ENCODE measurements around the gene PYURF. TPM values are rescaled to one million over a fixed set of nuclear protein-coding genes. Genes with fewer than 3 reads are reported as not detected.

The PYURF gene
- polyA plus RNA-seq, 1 of the 3 experiments (the other 2 are of a cell fraction), result 52.0 TPM

DNA sequence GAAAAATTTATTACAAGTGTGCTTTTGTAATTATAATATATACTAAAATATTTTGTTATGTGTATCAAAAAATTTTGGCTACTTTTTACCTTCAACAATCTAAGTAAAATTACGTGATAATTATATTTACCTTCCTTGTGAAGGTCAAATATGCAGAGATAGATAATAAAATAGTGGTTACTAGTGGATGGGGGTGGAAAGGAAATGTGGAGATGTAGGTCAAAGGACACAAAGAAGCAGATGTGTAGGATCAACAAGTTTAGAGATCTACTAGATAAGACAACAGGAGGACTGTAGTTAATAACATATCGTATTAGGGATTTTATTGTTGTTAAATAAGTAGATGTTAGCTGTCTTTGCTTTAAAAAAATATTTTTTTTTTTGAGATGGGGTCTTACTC is 45.3 kb downstream of the PYURF start:
- Histone ChIP-seq H3K4me3 (ENCODE audit: low read depth in 2 of 2, low read length in 1 of 2) (no peak overlapping the region), H3F3A (replicated peaks; ENCODE audit: insufficient read depth) (no peaks in the 10 kb centered on the region), H3K27ac (ENCODE audit: low read depth in 2 of 2, low read length in 1 of 2) (no peak overlapping the region), H2AFZ (ENCODE audit: low read depth) (no peak overlapping the region), H3K4me1 (ENCODE audit: control insufficient read depth in 1 of 2, insufficient read depth in 2 of 2, low read depth in 1 of 2, low read length in 1 of 2) (no peaks in the 10 kb centered on the region), H3K9me2 (no peaks in the 10 kb centered on the region), H3K36me3 (replicated peaks in 1 of 2; ENCODE audit: control insufficient read depth in 1 of 2, insufficient read depth in 2 of 2, low read length in 1 of 2) (no peaks in the 10 kb centered on the region), H3K27me3 (ENCODE audit: insufficient read depth) (no peaks in the 10 kb centered on the region), H3K9ac (no peak overlapping the region), H3K4me2 (no peak overlapping the region), H4K20me1 (ENCODE audit: insufficient read depth) (no peaks in the 10 kb centered on the region), H3K9me3 (no peaks in the 10 kb centered on the region), H3K79me2 (ENCODE audit: insufficient read depth) (no peaks in the 10 kb centered on the region)
- DNase-seq, result no peak
- POLR2A ChIA-PET, result no interaction called here
- TF ChIP-seq EZH2phosphoT487 (IDR thresholded peaks at IDR 0.05; ENCODE audit: borderline replicate concordance, low read depth) (no peak), CHD2 (IDR thresholded peaks at IDR 0.05; ENCODE audit: low read length, partially characterized antibody) (no peak), TEAD4 (IDR thresholded peaks at IDR 0.05; ENCODE audit: borderline replicate concordance, insufficient read depth) (no peak), TAF1 (IDR thresholded peaks at IDR 0.05; ENCODE audit: borderline replicate concordance, low read depth, low read length) (no peak), FOSL2 (IDR thresholded peaks at IDR 0.05; ENCODE audit: borderline replicate concordance, low read depth) (no peak), POLR2AphosphoS5 (IDR thresholded peaks at IDR 0.05; ENCODE audit: low read depth, low read length) (no peak), GATA2 (CRISPR knock-in tag; IDR thresholded peaks at IDR 0.05) (no peak), NFIC (IDR thresholded peaks at IDR 0.05; ENCODE audit: borderline replicate concordance) (no peak), EP300 (IDR thresholded peaks at IDR 0.05; ENCODE audit: borderline replicate concordance in 1 of 2, low read depth in 1 of 2, low read length in 1 of 2) (no peak), REST (IDR thresholded peaks at IDR 0.05; ENCODE audit: low read depth, low read length) (no peak), YY1 (IDR thresholded peaks at IDR 0.05; ENCODE audit: low read depth) (no peak), FOXM1 (IDR thresholded peaks at IDR 0.05; ENCODE audit: low read depth) (no peak), RFX5 (IDR thresholded peaks at IDR 0.05; ENCODE audit: low read length) (no peak), TCF12 (IDR thresholded peaks at IDR 0.05) (no peak), PBX3 (IDR thresholded peaks at IDR 0.05) (no peak), SIN3A (IDR thresholded peaks at IDR 0.05; ENCODE audit: borderline replicate concordance, low read depth, low read length) (no peak), GABPA (IDR thresholded peaks at IDR 0.05; ENCODE audit: low read depth) (no peak), RCOR1 (IDR thresholded peaks at IDR 0.05; ENCODE audit: low read length) (no peak)
- TF ChIP-seq, protein P1, sequence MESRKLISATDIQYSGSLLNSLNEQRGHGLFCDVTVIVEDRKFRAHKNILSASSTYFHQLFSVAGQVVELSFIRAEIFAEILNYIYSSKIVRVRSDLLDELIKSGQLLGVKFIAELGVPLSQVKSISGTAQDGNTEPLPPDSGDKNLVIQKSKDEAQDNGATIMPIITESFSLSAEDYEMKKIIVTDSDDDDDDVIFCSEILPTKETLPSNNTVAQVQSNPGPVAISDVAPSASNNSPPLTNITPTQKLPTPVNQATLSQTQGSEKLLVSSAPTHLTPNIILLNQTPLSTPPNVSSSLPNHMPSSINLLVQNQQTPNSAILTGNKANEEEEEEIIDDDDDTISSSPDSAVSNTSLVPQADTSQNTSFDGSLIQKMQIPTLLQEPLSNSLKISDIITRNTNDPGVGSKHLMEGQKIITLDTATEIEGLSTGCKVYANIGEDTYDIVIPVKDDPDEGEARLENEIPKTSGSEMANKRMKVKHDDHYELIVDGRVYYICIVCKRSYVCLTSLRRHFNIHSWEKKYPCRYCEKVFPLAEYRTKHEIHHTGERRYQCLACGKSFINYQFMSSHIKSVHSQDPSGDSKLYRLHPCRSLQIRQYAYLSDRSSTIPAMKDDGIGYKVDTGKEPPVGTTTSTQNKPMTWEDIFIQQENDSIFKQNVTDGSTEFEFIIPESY (IDR thresholded peaks at IDR 0.05; ENCODE audit: borderline replicate concordance, low read depth), result no peak
- TF ChIP-seq, protein P2, sequence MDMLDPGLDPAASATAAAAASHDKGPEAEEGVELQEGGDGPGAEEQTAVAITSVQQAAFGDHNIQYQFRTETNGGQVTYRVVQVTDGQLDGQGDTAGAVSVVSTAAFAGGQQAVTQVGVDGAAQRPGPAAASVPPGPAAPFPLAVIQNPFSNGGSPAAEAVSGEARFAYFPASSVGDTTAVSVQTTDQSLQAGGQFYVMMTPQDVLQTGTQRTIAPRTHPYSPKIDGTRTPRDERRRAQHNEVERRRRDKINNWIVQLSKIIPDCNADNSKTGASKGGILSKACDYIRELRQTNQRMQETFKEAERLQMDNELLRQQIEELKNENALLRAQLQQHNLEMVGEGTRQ (IDR thresholded peaks at IDR 0.05; ENCODE audit: borderline replicate concordance, low read depth, low read length), result no peak
- 79% methylated on average over 2 of the region's 2 CpGs for WGBS (ENCODE audit: low lambda C conversion rate)
- CTCF ChIA-PET, result interaction anchor here (0.9 to 3.9 kb wide), 2 partner anchors 21 to 37 kb away, joined by 3 to 11 read pairs; partner anchors contain the start of gene HERC5

Measured in SK-N-SH (cell line).